WTC11 (cell line): ENCODE data around the gene PSMG2. TPM values are rescaled to one million over a fixed set of nuclear protein-coding genes. Genes with fewer than 3 reads are reported as not detected.

Experiments used
- ATAC-seq: fragments of 200-7000 bp; cut with Tn5 transposase; 2 replicates; pipeline ENCODE4 v1.10.0; 2021; ENCODE audit warnings: mild to moderate bottlenecking, moderate library complexity
- CTCF ChIA-PET: fragments of 300-600 bp; sonication (Branson Sonifier 250); formaldehyde crosslinking; loops from one replicate; lab custom pipeline; 2021; ENCODE audit warnings: antibody characterized with exemption; lab: Charles Lee
- POLR2A ChIA-PET: fragments of 350-600 bp; sonication (Branson Sonifier 250); formaldehyde crosslinking; loops from one replicate; lab custom pipeline; 2021; ENCODE audit warnings: antibody characterized with exemption; lab: Charles Lee
- DNase-seq: peaks from one replicate; pipeline ENCODE4 v3.0.0; 2021; ENCODE audit warnings: low spot score
- H3K27ac Mint-ChIP-seq: 2 replicates; pipeline ENCODE4 v1.8.0; 2021; ENCODE audit warnings: mixed read lengths
- H3K27me3 Mint-ChIP-seq: 2 replicates; pipeline ENCODE4 v1.8.0; 2021; ENCODE audit warnings: low read depth, mild to moderate bottlenecking, moderate library complexity, mixed read lengths
- H3K36me3 Mint-ChIP-seq: 2 replicates; pipeline ENCODE4 v1.8.0; 2021; ENCODE audit warnings: mixed read lengths
- H3K4me1 Mint-ChIP-seq: 2 replicates; pipeline ENCODE4 v1.8.0; 2022; ENCODE audit warnings: mixed read lengths
- H3K4me3 Mint-ChIP-seq: 2 replicates; pipeline ENCODE4 v1.8.0; 2021; ENCODE audit warnings: mild to moderate bottlenecking, moderate library complexity, mixed read lengths
- H3K9me3 Mint-ChIP-seq: 2 replicates; pipeline ENCODE4 v1.8.0; 2021; ENCODE audit warnings: mixed read lengths
- ETV6 ChIP-seq: sonication (generic); formaldehyde crosslinking; IDR thresholded peaks from 2 replicates; pipeline ENCODE4 v1.8.1; 2022; ENCODE audit warnings: mild to moderate bottlenecking, missing genetic modification reagents
- FOXP1 ChIP-seq: sonication (generic); formaldehyde crosslinking; IDR thresholded peaks from 2 replicates; pipeline ENCODE4 v1.8.0; 2022; ENCODE audit warnings: missing genetic modification reagents, mild to moderate bottlenecking, moderate library complexity, borderline replicate concordance
- GABPB1 ChIP-seq: sonication (generic); formaldehyde crosslinking; IDR thresholded peaks from 2 replicates; pipeline ENCODE4 v1.8.1; 2023; ENCODE audit warnings: mild to moderate bottlenecking, missing genetic modification reagents
- GTF2I ChIP-seq: fragments of 250-450 bp; sonication (Bioruptor Pico); conservative IDR thresholded peaks from 2 replicates; pipeline ENCODE4 v1.4.0; 2021; ENCODE audit warnings: mild to moderate bottlenecking
- NFATC4 ChIP-seq: fragments of 250-450 bp; sonication (Bioruptor Pico); IDR thresholded peaks from 2 replicates; pipeline ENCODE4 v1.9.0; 2021; ENCODE audit warnings: mild to moderate bottlenecking
- NR1H2 ChIP-seq: sonication (generic); formaldehyde crosslinking; IDR thresholded peaks from 2 replicates; pipeline ENCODE4 v1.9.0; 2021; ENCODE audit warnings: mild to moderate bottlenecking, moderate library complexity, missing genetic modification reagents
- NR2C2 ChIP-seq: sonication (generic); formaldehyde crosslinking; IDR thresholded peaks from 2 replicates; pipeline ENCODE4 v1.8.0; 2022; ENCODE audit warnings: mild to moderate bottlenecking, missing genetic modification reagents
- NR3C1 ChIP-seq: sonication (generic); formaldehyde crosslinking; conservative IDR thresholded peaks from 2 replicates; pipeline ENCODE4 v1.8.1; 2023; ENCODE audit warnings: low read depth, mild to moderate bottlenecking, missing genetic modification reagents
- SOX15 ChIP-seq: fragments of 250-450 bp; sonication (Bioruptor Pico); IDR thresholded peaks from 2 replicates; pipeline ENCODE4 v1.9.0; 2021; ENCODE audit warnings: mild to moderate bottlenecking
- ZNF138 ChIP-seq: sonication (generic); formaldehyde crosslinking; conservative IDR thresholded peaks from 2 replicates; pipeline ENCODE4 v1.8.1; 2022; ENCODE audit warnings: mild to moderate bottlenecking, moderate library complexity, missing genetic modification reagents
- ZNF232 ChIP-seq: sonication (generic); formaldehyde crosslinking; IDR thresholded peaks from 2 replicates; pipeline ENCODE4 v1.8.0; 2022; ENCODE audit warnings: mild to moderate bottlenecking, missing genetic modification reagents
- ZNF416 ChIP-seq: fragments of 250-450 bp; sonication (Bioruptor Pico); IDR thresholded peaks from 2 replicates; pipeline ENCODE4 v1.9.0; 2021; ENCODE audit warnings: mild to moderate bottlenecking, inconsistent platforms
- ZNF671 ChIP-seq: fragments of 250-450 bp; sonication (Bioruptor Pico); IDR thresholded peaks from 2 replicates; pipeline ENCODE4 v1.8.0; 2021; ENCODE audit warnings: mild to moderate bottlenecking
- total RNA-seq: library from RNA; stranded (reverse); gene quantifications from 3 replicates; pipeline ENCODE4 v1.2.3, GENCODE V29; 2021
- TF ChIP-seq, protein P1 (sequence below): sonication (generic); formaldehyde crosslinking; conservative IDR thresholded peaks from 2 replicates; pipeline ENCODE4 v1.8.1; 2023; ENCODE audit warnings: mild to moderate bottlenecking, low read depth, missing genetic modification reagents, moderate library complexity
- TF ChIP-seq, protein P2 (sequence below): fragments of 250-450 bp; sonication (Bioruptor Pico); IDR thresholded peaks from 2 replicates; pipeline ENCODE4 v2.1.2; 2022; ENCODE audit warnings: mild to moderate bottlenecking, moderate library complexity
- TF ChIP-seq, protein P3 (sequence below): sonication (generic); formaldehyde crosslinking; IDR thresholded peaks from 2 replicates; pipeline ENCODE4 v1.8.1; 2023; ENCODE audit warnings: mild to moderate bottlenecking, missing genetic modification reagents
- TF ChIP-seq, protein P4 (sequence below): sonication (generic); formaldehyde crosslinking; IDR thresholded peaks from 2 replicates; pipeline ENCODE4 v1.8.1; 2022; ENCODE audit warnings: mild to moderate bottlenecking, moderate library complexity, missing genetic modification reagents
- TF ChIP-seq, protein P5 (sequence below): sonication (generic); formaldehyde crosslinking; IDR thresholded peaks from 2 replicates; pipeline ENCODE4 v1.8.1; 2023; ENCODE audit warnings: mild to moderate bottlenecking, missing genetic modification reagents
- TF ChIP-seq, protein P6 (sequence below): sonication (generic); formaldehyde crosslinking; IDR thresholded peaks from 2 replicates; pipeline ENCODE4 v1.8.1; 2022; ENCODE audit warnings: missing genetic modification reagents, borderline replicate concordance
- TF ChIP-seq, protein P7 (sequence below): sonication (generic); formaldehyde crosslinking; IDR thresholded peaks from 2 replicates; pipeline ENCODE4 v1.8.1; 2023; ENCODE audit warnings: mild to moderate bottlenecking, missing genetic modification reagents, moderate library complexity

PSMG2 gene
- total RNA-seq, 1 experiment from 2014 or later, result 78.9 TPM

DNA sequence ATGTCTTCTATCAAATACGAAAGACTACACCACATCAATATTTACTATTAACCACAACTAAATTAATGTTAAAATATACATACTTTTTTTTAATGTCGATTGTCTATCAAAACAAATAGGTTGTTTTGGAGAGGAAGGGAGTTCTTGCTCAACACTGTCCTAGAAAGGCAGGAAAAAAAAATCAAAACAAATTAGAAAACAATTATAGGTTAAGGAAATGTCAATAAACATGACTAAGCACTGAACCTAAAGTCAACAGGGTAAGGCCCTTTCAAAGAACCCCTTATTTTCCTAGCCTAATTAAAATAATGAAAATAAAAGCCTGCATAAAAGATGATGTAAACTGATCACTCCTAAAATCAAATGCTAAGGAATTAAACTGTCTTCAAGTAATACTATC, 3.1 kb upstream of the PSMG2 start:
- ChIA-PET CTCF (no interaction called here), POLR2A (no interaction called here)
- ATAC-seq, result no peak

DNA sequence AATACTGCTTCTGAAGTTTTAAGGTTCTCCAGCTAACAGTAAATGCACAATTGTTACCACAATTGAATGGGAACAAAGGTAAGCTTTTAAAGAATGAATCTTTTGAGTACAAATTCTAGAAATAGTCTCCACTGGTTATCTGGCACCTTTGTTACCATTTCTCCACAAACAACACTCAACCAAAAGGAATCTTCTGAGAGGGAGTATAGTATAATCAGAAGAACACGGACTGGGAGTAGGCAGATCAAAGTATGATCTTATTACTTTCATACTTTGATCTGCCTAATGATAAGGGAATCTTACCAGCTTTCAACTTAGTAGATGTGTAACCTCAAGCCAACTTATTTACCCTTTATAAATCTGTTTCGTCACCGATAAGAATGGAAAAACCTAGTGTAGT, 1.7 kb upstream of the PSMG2 start:
- no peaks in the 10 kb centered on the region for H3K27me3 Mint-ChIP-seq
- H3K4me3 Mint-ChIP-seq, result peak overlapping the region; percentile 100
- H3K36me3 Mint-ChIP-seq, result peaks cover 23% of the 10 kb centered on the region
- ATAC-seq (no peak), DNase-seq (no peak)
- ChIA-PET POLR2A (interaction anchor here (1.3 kb wide), 1 partner anchor 324 kb away, joined by 4 read pairs; the partner anchor contains the start of gene AFG3L2), CTCF (interaction anchor here (0.6 kb wide), 1 partner anchor 10 kb away, joined by 3 read pairs; no protein-coding TSS in a partner anchor)
- peak overlapping the region; percentile 98 for H3K27ac Mint-ChIP-seq
- H3K9me3 Mint-ChIP-seq, result no peaks in the 10 kb centered on the region
- peaks cover 28% of the 10 kb centered on the region for H3K4me1 Mint-ChIP-seq
- TF ChIP-seq, protein P1, sequence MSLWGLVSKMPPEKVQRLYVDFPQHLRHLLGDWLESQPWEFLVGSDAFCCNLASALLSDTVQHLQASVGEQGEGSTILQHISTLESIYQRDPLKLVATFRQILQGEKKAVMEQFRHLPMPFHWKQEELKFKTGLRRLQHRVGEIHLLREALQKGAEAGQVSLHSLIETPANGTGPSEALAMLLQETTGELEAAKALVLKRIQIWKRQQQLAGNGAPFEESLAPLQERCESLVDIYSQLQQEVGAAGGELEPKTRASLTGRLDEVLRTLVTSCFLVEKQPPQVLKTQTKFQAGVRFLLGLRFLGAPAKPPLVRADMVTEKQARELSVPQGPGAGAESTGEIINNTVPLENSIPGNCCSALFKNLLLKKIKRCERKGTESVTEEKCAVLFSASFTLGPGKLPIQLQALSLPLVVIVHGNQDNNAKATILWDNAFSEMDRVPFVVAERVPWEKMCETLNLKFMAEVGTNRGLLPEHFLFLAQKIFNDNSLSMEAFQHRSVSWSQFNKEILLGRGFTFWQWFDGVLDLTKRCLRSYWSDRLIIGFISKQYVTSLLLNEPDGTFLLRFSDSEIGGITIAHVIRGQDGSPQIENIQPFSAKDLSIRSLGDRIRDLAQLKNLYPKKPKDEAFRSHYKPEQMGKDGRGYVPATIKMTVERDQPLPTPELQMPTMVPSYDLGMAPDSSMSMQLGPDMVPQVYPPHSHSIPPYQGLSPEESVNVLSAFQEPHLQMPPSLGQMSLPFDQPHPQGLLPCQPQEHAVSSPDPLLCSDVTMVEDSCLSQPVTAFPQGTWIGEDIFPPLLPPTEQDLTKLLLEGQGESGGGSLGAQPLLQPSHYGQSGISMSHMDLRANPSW (CRISPR knock-in tag), result no peak
- TF ChIP-seq, protein P2, sequence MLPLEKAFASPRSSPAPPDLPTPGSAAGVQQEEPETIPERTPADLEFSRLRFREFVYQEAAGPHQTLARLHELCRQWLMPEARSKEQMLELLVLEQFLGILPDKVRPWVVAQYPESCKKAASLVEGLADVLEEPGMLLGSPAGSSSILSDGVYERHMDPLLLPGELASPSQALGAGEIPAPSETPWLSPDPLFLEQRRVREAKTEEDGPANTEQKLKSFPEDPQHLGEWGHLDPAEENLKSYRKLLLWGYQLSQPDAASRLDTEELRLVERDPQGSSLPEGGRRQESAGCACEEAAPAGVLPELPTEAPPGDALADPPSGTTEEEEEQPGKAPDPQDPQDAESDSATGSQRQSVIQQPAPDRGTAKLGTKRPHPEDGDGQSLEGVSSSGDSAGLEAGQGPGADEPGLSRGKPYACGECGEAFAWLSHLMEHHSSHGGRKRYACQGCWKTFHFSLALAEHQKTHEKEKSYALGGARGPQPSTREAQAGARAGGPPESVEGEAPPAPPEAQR (CRISPR knock-in tag), result no peak
- TF ChIP-seq ZNF232 (CRISPR knock-in tag) (no peak), ZNF416 (no peak), NFATC4 (CRISPR knock-in tag) (no peak), NR2C2 (no peak), NR3C1 (CRISPR knock-in tag) (no peak)
- TF ChIP-seq, protein P3, sequence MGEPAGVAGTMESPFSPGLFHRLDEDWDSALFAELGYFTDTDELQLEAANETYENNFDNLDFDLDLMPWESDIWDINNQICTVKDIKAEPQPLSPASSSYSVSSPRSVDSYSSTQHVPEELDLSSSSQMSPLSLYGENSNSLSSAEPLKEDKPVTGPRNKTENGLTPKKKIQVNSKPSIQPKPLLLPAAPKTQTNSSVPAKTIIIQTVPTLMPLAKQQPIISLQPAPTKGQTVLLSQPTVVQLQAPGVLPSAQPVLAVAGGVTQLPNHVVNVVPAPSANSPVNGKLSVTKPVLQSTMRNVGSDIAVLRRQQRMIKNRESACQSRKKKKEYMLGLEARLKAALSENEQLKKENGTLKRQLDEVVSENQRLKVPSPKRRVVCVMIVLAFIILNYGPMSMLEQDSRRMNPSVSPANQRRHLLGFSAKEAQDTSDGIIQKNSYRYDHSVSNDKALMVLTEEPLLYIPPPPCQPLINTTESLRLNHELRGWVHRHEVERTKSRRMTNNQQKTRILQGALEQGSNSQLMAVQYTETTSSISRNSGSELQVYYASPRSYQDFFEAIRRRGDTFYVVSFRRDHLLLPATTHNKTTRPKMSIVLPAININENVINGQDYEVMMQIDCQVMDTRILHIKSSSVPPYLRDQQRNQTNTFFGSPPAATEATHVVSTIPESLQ (CRISPR knock-in tag), result no peak
- TF ChIP-seq, protein P4, sequence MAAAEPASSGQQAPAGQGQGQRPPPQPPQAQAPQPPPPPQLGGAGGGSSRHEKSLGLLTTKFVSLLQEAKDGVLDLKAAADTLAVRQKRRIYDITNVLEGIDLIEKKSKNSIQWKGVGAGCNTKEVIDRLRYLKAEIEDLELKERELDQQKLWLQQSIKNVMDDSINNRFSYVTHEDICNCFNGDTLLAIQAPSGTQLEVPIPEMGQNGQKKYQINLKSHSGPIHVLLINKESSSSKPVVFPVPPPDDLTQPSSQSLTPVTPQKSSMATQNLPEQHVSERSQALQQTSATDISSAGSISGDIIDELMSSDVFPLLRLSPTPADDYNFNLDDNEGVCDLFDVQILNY (CRISPR knock-in tag), result no peak
- TF ChIP-seq, protein P5, sequence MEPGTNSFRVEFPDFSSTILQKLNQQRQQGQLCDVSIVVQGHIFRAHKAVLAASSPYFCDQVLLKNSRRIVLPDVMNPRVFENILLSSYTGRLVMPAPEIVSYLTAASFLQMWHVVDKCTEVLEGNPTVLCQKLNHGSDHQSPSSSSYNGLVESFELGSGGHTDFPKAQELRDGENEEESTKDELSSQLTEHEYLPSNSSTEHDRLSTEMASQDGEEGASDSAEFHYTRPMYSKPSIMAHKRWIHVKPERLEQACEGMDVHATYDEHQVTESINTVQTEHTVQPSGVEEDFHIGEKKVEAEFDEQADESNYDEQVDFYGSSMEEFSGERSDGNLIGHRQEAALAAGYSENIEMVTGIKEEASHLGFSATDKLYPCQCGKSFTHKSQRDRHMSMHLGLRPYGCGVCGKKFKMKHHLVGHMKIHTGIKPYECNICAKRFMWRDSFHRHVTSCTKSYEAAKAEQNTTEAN (CRISPR knock-in tag), result no peak

More for the DNA sequence above, 3.1 kb upstream of the PSMG2 start:
- Mint-ChIP-seq H3K4me1 (peaks cover 27% of the 10 kb centered on the region), H3K9me3 (no peaks in the 10 kb centered on the region)
- TF ChIP-seq ETV6 (CRISPR knock-in tag), result no peak
- TF ChIP-seq FOXP1 (CRISPR knock-in tag), result no peak
- TF ChIP-seq, protein P2 (CRISPR knock-in tag), result no peak
- no peak for TF ChIP-seq GTF2I (CRISPR knock-in tag)
- TF ChIP-seq, protein P6, sequence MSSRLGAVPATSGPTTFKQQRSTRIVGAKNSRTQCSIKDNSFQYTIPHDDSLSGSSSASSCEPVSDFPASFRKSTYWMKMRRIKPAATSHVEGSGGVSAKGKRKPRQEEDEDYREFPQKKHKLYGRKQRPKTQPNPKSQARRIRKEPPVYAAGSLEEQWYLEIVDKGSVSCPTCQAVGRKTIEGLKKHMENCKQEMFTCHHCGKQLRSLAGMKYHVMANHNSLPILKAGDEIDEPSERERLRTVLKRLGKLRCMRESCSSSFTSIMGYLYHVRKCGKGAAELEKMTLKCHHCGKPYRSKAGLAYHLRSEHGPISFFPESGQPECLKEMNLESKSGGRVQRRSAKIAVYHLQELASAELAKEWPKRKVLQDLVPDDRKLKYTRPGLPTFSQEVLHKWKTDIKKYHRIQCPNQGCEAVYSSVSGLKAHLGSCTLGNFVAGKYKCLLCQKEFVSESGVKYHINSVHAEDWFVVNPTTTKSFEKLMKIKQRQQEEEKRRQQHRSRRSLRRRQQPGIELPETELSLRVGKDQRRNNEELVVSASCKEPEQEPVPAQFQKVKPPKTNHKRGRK (CRISPR knock-in tag), result no peak
- TF ChIP-seq, protein P3 (CRISPR knock-in tag), result no peak
- no peak for TF ChIP-seq ZNF671
- TF ChIP-seq GABPB1 (CRISPR knock-in tag), result no peak
- TF ChIP-seq, protein P7, sequence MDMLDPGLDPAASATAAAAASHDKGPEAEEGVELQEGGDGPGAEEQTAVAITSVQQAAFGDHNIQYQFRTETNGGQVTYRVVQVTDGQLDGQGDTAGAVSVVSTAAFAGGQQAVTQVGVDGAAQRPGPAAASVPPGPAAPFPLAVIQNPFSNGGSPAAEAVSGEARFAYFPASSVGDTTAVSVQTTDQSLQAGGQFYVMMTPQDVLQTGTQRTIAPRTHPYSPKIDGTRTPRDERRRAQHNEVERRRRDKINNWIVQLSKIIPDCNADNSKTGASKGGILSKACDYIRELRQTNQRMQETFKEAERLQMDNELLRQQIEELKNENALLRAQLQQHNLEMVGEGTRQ, result no peak
- no peak for TF ChIP-seq SOX15 (CRISPR knock-in tag)
- TF ChIP-seq NR1H2 (CRISPR knock-in tag), result no peak
- TF ChIP-seq ZNF138 (CRISPR knock-in tag), result no peak
- TF ChIP-seq, all 79 proteins: peak for 0
- H3K36me3 Mint-ChIP-seq, result peaks cover 25% of the 10 kb centered on the region
- H3K4me3 Mint-ChIP-seq, result no peak overlapping the region
- no peaks in the 10 kb centered on the region for H3K27me3 Mint-ChIP-seq
- DNase-seq, result no peak
- H3K27ac Mint-ChIP-seq, result no peak overlapping the region
